Measurements from ENCODE around the gene RGS6.

Gene RGS6

DNA sequence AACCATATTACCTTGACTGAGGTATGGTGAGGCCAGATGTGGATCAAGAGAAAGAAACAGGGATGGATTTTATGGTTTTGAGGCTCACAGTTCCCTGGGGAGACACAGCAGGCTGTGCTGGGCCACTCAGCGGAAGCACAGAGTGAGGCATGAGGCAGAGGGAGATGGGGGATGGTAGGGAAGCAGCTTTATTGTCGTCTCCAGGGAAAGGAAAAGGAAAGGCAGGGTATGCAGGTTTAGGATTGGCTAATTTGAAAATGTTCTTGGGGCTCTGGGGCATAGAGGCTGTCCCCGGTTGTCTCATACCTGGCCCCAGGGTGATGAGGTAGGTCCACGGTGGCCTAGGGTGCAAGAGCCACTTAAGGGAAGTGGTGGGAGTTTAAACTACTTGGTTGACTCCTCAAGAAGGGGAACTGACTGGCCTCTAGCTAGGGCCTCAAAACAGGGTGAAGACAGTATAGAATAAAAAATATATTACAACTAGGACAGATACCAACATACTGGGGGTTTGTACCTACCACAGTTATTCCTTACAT, 322.8 kb downstream of the RGS6 start:
- DNase-seq: no peak

DNA sequence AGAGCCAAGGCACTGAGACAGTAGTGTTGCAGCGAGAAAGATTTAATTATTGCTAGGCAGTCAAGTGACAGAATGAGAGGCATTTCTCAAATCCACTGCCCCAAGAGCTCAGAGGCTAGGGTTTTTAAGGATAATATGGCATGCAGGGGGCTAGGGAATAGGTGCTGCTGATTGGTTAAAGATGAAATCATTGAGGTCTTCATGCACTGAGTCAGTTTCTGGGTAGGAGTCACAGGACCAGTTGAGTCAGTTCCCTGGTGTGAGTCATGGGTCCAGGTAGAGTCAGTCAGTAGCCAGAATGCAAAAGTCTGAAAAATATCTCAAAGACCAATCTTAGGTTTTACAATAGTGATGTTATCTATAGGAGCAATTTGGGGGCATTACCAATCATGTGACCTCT, 323.8 kb downstream of the RGS6 start:
- no peak for DNase-seq

DNA sequence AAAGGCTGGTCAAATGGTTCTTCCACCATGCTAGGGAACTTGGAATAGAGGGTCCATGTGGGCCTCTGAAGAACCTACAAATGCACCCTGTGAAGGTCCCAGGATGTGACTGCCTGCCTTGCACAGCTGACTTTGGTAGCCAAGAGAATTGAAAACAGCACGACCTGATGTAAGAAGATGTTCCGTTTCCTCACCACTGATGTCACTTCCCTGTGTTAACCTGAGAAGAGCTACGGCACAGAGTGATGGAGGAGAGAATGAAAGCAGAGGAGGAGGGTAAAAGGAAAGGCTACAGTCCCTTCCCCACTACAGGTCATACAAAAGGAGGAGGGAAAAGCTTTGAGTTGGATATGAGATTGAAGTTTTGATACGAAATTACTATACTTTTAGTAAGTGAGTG, 328.8 kb downstream of the RGS6 start:
- no peak for DNase-seq

DNA sequence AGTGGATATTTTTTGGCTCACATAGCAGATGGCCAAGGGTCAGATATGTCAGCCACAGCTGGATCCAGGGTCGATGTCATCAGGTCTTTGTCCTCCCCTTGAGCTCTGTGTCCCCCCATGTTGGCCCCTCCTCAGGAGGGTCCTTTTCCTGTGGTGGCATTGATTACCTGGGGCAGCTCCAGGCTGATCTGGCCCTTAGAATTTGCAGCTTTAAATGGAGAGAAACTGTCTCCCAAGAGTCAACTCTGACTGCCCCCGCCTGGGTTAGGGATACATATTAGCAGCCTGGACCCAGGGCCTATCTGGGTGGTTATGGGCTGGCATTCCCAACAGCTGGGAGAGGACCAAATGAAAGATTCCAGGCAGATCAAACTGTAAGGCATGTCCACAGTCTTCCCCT, 330.5 kb downstream of the RGS6 start:
- no peak for DNase-seq

DNA sequence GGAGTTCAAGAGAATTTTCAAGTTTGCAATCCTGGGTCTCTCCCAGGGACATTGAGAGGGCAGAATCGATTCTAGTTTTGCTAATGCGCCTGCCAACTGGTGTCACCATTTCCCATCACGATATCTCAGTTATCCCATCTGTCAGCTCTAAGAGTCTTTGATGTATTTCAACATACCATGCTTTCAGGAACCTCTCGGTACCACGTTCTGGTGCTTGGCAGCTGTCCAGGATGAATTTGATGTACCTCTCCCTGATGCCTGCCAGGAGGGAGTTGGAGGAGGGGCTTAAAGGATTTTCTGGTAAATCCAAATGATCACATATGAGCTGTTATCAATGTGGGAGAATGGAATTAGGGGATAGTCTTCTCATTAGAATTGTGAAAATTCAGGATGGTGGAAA, 332.5 kb downstream of the RGS6 start:
- DNase-seq: no peak

DNA sequence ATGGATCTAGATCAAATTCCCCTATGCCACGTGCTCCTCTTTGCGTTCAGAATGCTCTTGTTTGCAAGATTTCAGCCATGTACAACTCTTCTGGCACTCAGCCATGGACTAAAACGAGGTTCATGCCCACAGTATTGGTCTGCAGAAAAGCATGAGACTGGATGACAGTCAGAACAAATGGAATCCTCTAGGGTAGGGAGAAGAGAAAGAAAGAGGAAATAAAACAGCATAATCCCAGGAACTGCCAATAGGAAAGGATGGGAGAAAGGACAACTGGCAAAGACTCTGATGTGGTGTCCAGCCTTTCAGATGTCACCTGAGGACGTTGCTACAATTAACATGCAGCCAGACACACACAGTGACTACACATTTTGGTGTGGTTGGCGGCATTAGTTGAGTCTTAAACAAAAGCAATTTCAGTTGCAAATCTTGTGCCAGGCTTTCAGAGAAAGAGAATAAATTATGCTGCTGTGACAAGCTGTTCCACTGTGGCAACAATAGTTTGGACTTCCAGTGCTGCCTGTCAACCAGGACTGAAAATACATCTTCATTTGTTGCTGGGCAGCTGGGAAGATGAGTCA, 338.0 kb downstream of the RGS6 start:
- no peak for DNase-seq

DNA sequence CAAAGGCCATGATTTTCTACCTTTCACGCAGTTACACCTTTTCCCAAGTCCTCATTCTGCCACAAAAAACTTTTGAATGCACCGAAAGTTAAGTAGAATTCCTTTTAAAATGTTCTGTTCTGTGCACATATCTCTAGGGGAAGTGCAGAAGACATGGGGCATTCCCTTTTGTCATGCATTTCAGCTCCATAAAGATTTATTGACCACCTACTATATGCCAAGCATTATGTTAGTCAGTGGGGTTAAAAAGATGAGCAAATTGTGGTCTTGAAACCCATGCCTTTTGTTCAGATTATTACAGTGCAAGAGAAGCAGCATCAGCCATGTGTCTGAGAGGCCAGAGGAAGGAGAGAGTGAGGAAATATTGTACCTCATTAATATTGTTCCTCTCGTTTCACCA, 338.5 kb downstream of the RGS6 start:
- DNase-seq: no peak

DNA sequence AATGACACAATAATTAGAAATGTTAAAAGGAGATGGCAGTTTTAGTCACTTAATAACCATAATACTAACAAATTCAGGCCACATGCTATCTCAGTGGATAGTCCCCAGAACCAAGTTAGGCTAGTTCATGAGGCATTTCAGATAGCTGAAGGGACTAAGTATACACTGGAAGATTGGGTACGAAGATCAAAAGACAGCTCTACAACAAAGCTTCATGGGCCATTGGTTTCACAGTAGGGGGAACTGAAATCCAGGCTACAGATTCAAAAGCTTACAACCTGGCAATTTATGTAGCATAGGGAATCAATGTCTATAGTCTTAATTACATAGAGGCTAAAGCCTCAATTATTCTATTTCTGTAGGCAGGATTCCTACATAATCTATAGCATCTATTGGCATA, 343.0 kb downstream of the RGS6 start:
- DNase-seq: no peak

DNA sequence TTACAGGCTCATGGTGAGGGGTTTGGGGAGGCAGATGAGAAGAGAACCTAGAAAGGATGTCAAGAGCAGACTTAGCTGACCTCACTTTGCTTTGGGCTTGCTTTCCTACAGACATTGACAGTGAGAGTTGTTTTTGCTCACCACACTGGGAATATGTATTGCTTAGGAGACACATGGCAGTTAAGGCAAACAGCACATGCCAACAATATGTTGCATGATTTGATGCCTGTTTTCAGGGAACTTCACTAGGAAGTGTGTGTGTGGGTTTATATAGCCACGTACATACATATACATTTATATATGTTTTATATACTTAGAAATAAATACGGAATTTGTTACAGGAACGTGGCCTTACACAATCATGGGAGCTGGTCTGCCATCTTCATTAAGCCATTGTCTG, 346.1 kb downstream of the RGS6 start:
- DNase-seq: no peak

DNA sequence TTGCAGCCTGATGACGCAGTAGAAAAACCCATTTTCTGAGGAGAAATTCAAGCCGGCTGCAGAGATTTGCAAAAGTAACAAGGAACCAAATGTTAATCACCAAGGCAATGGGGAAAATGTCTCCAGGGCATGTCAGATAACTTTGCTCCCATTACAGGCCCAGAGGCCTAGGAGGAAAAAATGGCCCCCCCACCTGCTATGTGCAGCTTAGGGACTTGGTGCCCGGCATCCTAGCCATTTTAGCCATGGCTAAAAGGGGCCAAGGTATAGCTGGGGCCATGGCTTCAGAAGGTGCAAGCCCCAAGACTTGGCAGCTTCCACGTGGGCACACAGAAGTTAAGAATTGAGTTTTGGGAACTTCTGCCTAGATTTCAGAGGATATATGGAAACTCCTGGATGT, 351.9 kb downstream of the RGS6 start:
- no peak for DNase-seq

DNA sequence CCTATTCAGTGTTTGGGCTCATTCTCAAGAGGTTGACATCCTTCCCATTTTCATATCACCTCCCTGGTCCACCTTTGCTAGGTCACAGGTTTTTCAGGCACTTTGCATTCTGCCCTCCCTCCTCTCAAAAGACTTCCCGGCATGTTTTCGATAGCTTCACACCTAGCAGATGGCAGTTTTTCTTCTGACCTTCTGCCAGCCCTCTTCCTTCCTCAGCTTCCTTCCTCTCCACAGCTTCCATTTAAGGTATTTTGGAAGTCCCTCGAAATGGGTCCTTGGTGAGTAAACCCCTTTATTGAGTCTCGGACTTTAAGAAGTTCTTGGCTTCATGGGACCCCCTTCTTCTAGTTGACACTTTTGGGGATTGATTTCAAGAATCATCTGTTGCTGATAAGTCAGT, 358.0 kb downstream of the RGS6 start:
- DNase-seq: no peak

DNA sequence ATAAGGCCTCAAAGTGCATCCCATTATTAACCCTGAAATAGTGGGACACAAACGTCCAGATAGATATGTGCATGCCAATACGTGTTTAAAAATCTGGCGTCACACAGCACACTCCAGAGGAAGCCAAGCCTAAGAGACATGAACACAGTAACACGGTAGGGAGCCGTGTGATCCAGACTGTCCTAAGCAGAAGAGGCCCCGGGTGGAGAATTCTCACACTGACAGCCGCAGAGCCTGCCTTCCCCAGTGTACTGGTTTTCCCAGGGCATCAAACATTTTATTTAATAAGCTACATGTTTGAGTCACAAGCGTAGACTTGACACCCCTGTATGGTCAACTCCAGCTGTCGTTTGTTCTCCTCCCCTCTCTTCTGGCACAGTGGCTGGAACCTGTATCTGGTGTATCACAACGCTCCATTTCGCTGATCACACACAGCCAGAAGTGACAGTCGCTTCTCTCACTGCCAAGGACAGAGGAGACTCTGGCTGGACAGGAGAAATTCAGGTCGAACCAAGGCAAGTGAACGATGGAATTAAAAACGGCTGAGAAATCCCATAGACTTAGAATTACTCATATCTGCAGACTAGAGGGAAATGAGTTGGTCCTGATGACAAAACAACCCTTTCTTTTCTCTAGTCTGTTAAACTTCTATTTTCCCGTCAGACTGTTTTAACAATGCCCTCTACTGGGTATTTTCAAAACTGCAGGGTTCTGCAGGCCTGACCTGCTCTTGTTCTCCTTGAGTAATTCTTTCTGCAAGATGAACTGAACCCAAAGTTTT, 359.9 kb downstream of the RGS6 start:
- DNase-seq: no peak

DNA sequence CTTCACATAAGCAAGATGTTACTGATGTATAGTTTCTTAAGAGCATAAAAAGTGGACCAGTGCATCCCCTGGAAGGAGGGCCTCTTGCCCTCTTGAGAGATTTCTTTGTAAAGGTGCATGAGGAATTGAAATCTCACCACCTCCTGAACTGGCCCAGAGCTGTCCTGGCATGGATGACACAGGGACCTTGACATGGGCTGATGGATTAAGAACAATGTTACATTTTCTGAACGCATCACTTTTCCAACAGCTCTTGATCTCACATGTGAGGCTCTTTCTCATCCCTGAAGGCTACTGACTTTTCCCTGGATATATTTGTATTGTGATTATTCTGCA, 360.4 kb downstream of the RGS6 start:
- DNase-seq: no peak

DNA sequence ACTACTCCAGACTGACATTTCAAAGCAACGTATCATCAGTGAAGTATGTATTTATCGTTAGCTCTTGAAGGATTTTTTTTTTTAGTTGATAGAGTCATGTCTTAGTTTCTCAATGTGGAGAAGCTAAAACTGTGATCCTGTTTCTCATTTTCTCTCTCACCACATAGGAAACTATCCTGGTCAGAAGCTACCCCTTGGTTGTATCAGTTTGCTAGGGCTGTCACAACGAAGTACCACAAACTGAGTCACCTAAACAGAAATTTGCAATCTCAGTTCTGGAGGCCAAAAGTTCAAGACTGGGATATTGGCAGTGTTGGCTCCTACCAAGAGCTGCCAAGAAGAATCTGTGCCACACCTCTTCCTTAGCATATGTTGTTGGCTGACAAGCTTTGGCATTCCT, 369.1 kb downstream of the RGS6 start:
- no peak for DNase-seq

DNA sequence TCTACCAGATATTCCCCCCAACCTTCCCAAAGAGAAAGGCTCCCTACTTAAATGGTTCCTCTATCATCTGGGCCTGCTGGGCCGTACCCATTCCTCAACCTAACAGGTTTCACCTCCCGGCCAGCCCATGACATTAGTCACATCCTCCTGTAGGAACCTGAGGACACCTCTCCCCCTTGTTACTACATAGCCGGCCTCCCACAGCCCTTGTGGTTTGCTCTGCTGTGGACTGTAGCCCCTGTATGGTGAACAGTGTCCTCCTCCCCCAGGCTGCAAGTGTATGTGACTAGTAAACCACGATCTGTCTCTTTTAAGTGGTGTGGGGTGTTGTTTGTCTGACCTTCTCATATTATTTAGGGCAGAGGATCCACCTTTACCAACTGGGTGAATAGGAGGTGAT, 371.7 kb downstream of the RGS6 start:
- DNase-seq: no peak

DNA sequence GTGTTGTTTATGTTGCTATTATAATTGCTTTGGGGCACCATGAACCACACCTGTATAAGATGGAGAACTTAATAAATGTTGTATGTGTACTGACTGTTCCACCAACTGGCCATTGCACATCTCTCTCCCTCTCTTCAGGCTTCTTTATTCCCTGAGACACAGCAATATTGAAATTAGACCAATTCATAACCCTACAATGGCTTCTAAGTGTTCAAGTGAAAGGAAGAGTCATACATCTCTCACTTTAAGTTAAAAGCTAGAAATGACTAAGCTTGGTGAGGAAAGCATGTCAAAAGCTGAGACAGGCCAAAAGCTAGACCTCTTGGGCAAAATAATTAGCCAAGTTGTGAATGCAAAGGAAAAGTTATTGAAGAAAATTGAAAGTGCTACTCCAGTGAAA, 373.3 kb downstream of the RGS6 start:
- DNase-seq: no peak

DNA sequence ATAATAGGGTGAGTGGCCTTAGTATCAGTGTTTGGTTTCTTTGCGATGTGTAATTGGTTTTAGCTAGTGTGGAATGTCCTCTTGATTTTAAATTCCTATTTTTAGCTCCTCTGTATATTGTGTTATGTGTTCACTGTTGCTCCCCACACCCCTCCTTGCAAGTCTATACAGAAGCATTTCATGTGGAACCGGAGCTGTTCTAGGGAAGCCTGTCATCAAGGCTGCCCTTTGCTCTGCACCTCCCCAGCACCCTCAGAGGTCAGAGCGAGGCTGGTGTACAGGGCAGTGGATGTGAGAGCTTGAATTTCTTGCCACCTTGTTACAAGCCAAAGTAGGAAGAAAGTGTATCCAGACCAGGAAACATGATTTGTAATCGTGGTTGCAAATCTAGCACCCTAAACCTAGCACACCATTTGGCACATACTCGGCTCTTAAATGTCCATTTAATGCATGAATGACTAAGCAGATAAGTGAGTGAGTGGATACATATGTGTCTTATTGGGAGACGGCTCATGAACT, 376.8 kb downstream of the RGS6 start:
- DNase-seq: no peak

DNA sequence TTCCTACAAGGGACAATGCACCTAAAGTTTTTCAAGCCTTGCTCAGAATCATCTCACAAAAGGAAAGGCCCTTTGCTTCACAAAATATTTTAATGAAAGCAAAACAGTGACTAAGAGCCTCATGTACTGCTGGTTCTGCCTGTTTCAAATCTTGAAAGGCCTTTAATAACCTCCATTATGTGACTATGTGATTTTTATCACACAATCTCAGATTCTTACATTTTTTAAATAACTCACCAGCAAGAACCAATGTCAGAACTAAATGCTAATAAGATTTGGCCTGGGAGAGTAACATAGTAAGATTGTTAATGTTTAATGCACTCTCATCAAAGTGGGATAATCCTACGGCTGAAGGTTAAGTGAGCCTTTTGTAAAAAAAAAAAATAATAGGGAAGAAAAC, 378.9 kb downstream of the RGS6 start:
- DNase-seq: no peak

DNA sequence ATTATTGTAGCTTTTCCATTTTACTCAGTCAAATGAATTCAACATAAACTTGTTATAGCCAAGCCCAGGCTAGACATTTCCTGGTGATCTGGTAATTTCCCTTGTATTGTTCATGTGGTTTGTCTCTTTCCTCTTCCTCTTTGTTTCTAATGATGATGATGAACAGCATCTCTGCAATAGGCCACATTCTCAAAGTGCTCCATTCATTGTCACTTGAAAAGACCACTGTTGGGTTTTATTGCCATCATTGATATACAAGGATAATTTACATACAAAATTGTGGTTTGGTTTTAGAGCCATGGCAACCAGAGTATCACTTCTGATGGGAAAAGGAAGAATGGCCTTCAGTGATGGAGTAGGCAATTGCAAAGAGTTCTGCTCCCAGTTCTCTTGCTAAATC, 379.3 kb downstream of the RGS6 start:
- DNase-seq: no peak

DNA sequence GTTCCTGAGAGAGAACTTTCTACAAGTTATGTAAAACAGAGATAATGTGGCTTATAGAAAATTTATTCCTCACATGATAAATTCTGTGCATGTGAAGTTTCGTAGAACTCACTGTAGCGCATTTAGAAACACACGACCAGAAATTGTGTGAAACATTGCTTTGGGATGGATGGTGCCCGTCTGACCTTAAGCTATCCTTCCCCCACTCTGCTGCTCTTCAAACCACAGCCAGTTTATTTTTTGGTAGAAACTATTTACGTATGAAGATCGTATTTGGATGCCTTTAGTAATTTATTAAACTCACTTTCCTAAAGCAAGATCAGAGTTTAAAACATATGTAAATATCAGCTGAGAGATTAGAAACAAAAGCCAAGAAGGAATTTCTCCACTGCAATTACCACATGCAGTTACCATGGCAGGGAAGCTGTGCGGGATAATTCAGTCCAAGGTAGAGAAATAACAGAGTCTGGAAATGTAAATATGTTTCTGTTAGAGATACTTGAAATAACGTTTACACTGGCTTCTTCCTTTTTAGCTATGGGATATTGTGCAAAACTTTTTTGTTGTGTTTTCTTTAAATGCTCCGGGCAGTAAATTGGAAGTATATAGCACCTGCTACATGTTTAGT, 382.7 kb downstream of the RGS6 start:
- no peak for DNase-seq

DNA sequence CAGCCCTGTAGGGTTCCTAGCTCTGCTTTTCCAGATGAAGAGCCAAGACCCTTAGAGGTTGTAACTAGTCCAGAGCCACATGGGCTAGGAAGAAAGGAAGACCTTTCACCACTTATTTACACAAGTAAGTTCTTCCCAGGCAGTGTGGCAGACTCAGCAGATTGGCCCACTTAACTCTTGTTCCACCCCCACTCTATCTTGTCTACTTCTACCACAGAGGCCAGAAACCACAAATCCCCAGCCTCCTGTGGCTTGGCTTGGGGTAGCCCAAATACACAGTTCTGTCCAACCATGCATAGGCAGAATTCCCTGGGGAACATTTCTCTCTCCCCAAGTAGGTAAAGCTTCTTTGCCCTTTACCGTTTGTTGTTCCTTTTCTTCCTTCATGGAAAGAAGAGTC, 383.5 kb downstream of the RGS6 start:
- no peak for DNase-seq

DNA sequence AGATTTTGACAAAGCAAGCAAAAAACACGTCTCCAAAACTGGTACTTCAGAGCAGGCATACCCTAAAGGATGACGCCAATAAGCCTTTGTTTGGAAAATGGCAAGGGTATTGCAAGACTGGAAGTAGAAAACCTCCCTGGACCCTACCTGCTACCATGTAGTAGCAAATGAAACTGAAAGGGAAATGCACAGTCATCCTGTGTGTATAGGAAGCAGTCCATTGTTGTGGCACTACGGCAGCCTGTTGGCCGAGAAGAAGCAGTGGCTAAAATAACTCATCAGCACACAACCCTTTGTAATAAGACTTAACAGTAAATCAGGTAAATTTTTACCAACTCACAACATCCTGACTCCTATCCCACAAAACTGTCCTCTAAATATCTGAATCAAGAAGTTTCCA, 386.4 kb downstream of the RGS6 start:
- no peak for DNase-seq

DNA sequence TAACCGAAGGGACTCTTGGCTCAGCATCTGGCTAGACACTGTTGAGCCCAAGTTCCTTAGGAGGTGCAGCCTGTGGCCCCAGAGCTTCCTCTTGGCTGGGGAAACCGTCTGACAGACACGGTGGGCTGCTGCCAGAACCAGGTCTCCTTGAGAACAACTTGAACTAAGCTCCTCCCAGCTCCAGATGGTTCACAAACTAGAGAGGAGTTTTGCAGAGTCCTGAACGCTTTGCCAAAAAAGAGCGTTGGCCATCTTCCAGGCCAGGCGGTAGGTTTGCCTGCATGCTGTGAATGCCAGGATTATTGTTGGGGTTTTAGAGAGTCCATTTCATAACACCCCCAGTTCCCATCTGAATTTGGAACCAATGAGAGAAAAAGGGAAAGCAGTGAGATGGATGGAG, 399.8 kb downstream of the RGS6 start:
- no peak for DNase-seq

DNA sequence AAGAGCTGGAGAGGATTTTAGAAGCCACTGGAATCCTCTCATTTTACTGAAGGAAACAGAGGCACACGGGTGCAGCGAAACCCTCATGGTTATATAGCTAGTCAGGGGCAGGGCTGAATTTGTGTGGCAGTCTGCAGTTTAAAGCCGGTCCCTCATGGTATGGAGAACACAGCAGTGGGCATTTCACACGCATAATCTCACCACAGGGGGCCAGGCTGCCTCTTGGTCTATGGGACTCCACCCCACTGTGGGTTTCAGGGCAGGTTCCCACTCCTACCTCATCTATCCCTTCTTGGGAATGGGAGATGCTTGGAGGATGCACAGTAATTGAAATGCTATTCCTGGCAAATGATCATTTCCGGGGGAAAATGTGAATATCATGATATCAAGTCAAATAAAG, 400.6 kb downstream of the RGS6 start:
- no peak for DNase-seq
